ENCODE results near the gene GALNTL6. TPM values are rescaled to one million over a fixed set of nuclear protein-coding genes. Genes with fewer than 3 reads are reported as not detected.
A peak's percentile ranks its signal among the peaks of the same experiment; 100 is the strongest.

GALNTL6 gene
- total and polyA plus RNA-seq, 2 experiments from 2014 or later, result not detected

DNA sequence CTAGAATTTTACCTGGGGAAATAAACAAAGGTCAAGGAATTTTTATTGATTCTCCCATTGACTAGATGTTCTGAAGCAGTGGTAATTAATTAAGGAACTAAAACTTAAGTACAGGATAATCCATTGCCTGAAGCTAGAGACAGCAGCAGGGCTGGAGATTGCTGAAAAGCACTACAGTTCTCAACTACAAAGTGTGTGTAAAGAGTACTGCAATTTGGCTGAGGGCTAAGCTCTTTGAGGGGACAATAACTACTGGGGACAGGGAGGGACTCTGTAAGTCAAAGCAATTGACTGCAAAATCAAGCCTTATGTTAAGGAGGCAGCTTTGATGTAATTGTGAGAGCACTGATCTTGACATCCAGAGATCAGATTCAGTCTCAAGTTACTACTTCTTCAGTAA lies 260.4 kb downstream of the GALNTL6 start:
- peak in 1 of 2 donors; percentile 3 for DNase-seq (ENCODE audit: low read depth in 1 of 2, low spot score in 1 of 2)
- TF ChIP-seq, protein P1, sequence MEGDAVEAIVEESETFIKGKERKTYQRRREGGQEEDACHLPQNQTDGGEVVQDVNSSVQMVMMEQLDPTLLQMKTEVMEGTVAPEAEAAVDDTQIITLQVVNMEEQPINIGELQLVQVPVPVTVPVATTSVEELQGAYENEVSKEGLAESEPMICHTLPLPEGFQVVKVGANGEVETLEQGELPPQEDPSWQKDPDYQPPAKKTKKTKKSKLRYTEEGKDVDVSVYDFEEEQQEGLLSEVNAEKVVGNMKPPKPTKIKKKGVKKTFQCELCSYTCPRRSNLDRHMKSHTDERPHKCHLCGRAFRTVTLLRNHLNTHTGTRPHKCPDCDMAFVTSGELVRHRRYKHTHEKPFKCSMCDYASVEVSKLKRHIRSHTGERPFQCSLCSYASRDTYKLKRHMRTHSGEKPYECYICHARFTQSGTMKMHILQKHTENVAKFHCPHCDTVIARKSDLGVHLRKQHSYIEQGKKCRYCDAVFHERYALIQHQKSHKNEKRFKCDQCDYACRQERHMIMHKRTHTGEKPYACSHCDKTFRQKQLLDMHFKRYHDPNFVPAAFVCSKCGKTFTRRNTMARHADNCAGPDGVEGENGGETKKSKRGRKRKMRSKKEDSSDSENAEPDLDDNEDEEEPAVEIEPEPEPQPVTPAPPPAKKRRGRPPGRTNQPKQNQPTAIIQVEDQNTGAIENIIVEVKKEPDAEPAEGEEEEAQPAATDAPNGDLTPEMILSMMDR (IDR thresholded peaks at IDR 0.05; ENCODE audit: low read depth, low read length), result no peak
- no peak overlapping the region for H3K27ac ChIP-seq
- no peaks in the 10 kb centered on the region for H3K36me3 ChIP-seq
- H3K27me3 ChIP-seq, result no peaks in the 10 kb centered on the region
- H3K4me1 ChIP-seq (ENCODE audit: low read depth), result no peaks in the 10 kb centered on the region
- H3K9me3 ChIP-seq (ENCODE audit: low read depth), result no peaks in the 10 kb centered on the region
- no peak overlapping the region for H3K4me3 ChIP-seq

DNA sequence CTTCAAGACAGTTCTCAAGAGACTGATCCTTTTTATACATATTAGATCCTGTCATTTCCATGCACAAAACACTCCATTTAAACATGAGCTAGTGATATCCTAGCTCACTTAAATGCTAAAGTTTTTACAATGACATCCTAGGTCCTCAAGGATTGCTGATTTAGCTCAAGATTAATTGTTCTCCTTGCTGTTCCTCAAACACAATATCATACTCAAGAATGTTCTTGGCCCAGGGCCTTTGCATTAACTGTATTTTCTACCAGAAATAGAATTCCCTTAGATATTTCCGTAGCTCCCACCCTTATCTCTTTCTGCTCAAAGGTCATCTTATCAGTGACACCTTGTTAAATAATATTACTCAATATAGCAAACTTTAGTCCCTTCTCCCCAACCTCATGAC lies 270.1 kb downstream of the GALNTL6 start:
- DNase-seq (ENCODE audit: low read depth in 1 of 2, low spot score in 1 of 2), result no peak
- H3K4me1 ChIP-seq (ENCODE audit: low read depth), result no peaks in the 10 kb centered on the region
- TF ChIP-seq, protein P1 (IDR thresholded peaks at IDR 0.05; ENCODE audit: low read depth, low read length), result no peak

DNA sequence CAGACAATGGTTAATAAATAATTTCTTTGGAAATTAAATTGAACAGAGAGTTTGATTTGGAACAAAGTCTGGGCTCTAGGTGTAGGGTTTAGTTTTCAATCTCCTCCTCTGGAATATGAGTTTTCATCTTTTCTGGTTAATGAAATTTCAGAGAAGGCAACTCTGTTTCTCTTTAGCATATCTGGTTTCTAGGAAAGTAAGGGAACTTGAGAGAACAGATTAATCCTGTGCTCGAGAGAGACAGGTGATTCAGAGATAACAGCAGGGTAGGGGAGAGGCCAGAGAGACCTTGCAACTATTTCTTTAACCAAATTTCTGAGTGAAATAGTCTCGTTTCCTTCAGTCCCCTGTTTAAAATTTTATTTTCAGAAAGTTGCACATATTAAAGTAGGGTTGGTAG lies 275.4 kb downstream of the GALNTL6 start:
- Histone ChIP-seq H3K9me3 (ENCODE audit: low read depth) (no peaks in the 10 kb centered on the region), H3K4me1 (ENCODE audit: low read depth) (no peaks in the 10 kb centered on the region), H3K36me3 (no peaks in the 10 kb centered on the region), H3K4me3 (no peak overlapping the region), H3K27me3 (no peaks in the 10 kb centered on the region), H3K27ac (no peak overlapping the region)
- TF ChIP-seq, protein P1 (IDR thresholded peaks at IDR 0.05; ENCODE audit: low read depth, low read length), result no peak
- no peak for DNase-seq (ENCODE audit: low read depth in 1 of 2, low spot score in 1 of 2)

More for the DNA sequence above, 270.1 kb downstream of the GALNTL6 start:
- no peak overlapping the region for H3K27ac ChIP-seq
- H3K9me3 ChIP-seq (ENCODE audit: low read depth), result no peaks in the 10 kb centered on the region
- no peaks in the 10 kb centered on the region for H3K36me3 ChIP-seq
- H3K4me3 ChIP-seq, result no peak overlapping the region
- H3K27me3 ChIP-seq, result no peaks in the 10 kb centered on the region

DNA sequence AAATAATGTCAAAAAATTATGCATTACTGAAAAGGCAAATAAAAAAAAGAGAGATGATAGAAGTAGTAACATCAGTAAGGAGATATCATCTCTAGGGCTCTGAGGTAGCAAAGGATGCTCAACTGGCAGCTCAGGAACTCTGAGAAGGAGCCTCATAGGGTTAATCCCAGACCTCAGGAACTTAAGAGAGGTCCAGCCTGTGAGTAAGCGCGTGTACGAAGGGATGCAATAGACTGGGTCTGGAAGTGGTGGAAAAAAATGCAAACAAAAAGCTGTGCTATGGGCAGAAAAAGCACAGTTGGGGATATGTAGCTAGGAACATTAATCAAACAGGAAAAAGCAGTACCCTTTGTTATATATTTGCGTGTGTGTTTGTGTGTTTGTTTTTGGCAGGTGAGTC lies 282.0 kb downstream of the GALNTL6 start:
- Histone ChIP-seq H3K4me1 (ENCODE audit: low read depth) (no peaks in the 10 kb centered on the region), H3K36me3 (no peaks in the 10 kb centered on the region), H3K27me3 (no peaks in the 10 kb centered on the region), H3K4me3 (no peak overlapping the region), H3K9me3 (ENCODE audit: low read depth) (no peaks in the 10 kb centered on the region), H3K27ac (no peak overlapping the region)
- DNase-seq (ENCODE audit: low read depth in 1 of 2, low spot score in 1 of 2), result no peak
- TF ChIP-seq, protein P1 (IDR thresholded peaks at IDR 0.05; ENCODE audit: low read depth, low read length), result no peak

DNA sequence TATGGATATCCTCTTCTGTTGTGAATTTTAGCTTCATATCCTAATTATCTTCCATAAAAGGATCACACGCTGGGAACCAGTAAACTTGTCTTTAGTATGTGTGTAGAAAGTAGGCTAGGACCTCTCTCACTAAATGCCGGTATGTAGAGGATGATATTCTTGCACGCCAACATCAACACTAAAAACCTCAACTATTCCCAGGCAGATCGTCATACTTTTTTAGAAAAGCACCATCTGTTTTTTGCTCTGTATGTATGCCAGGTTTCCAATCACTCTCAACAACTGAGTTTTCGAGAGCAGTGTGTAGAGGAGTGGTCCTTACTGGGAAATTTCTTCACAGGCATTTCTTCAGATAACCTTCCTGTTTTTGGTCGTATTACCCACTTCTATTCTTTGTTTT lies 283.6 kb downstream of the GALNTL6 start:
- Histone ChIP-seq H3K27ac (no peak overlapping the region), H3K4me3 (no peak overlapping the region), H3K9me3 (ENCODE audit: low read depth) (no peaks in the 10 kb centered on the region), H3K36me3 (no peaks in the 10 kb centered on the region), H3K4me1 (ENCODE audit: low read depth) (no peaks in the 10 kb centered on the region), H3K27me3 (no peaks in the 10 kb centered on the region)
- peak in 1 of 2 donors; percentile 3 for DNase-seq (ENCODE audit: low read depth in 1 of 2, low spot score in 1 of 2)
- TF ChIP-seq, protein P1 (IDR thresholded peaks at IDR 0.05; ENCODE audit: low read depth, low read length), result no peak

DNA sequence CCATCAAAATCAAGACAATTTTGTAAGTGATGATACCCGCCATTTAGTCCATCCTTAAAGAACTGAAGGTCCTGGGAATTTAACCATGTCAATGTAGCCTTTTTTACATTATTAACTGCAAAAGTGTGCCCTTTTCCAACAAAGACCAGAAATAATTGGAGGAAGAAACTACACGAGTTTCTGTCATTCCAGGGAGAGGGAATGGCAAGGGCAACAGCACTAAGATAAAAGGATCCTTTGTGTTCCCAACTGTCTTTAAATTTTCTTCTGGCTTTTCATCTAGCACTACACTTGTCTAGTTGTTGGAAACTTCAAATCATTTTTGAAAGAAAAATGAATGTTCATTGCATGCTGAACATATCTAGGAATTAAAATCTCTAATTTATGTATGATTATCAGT lies 286.2 kb downstream of the GALNTL6 start:
- Histone ChIP-seq H3K36me3 (no peaks in the 10 kb centered on the region), H3K4me1 (ENCODE audit: low read depth) (no peaks in the 10 kb centered on the region), H3K27ac (no peak overlapping the region), H3K27me3 (no peaks in the 10 kb centered on the region), H3K9me3 (ENCODE audit: low read depth) (no peaks in the 10 kb centered on the region), H3K4me3 (no peak overlapping the region)
- no peak for DNase-seq (ENCODE audit: low read depth in 1 of 2, low spot score in 1 of 2)
- TF ChIP-seq, protein P1 (IDR thresholded peaks at IDR 0.05; ENCODE audit: low read depth, low read length), result no peak

Measured in cardiac muscle cell (in vitro differentiated cells and primary cell).